ENCODE measurements around the gene AHSP. TPM values are rescaled to one million over a fixed set of nuclear protein-coding genes. Genes with fewer than 3 reads are reported as not detected.
"Not testable (repeated sequence)": the region's sequence is repeated elsewhere in the genome, so short reads cannot be mapped to it uniquely, and the experiment has no call there.

Gene AHSP
- total and polyA plus RNA-seq, 5 experiments from 2014 or later, result not detected

- Mint-ChIP-seq H3K27me3 (peaks cover 0 to 2% (median 0%) of the 10 kb centered on the region in 5 donors), H3K4me3 (no peak overlapping the region), H3K36me3 (no peaks in the 10 kb centered on the region), H3K9me3 (peaks cover 0 to 9% (median 0%) of the 10 kb centered on the region in 9 donors), H3K27ac (no peak overlapping the region), H3K4me1 (no peaks in the 10 kb centered on the region)
- POLR2A ChIA-PET, result interaction anchor here (1.5 kb wide), 1 partner anchor 13 kb away, joined by 3 read pairs; the partner anchor contains the start of gene RUSF1
- DNase-seq (no peak), ATAC-seq (no peak)
Observed at GRCh38 chr16:31521368-31521767, 6.3 kb upstream of the AHSP start.

DNA sequence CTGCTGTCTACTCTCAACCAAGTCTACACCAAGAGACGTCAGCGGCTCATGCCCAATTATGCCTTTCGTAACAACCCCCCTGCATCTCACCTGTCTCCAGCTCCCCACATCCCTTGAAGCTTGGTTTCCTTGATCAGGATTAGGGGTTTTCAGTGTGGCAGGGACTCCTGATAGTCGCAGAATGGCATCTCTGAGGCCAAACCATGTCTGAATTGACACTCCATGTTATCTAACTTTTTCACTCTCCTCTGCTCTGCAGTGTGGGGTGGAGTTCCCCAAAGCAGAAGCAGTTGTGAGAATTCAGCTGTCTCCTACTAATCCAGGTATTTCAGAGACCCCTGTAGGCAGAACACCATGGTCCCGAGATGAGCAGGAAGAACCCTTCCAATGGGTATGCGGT is 5.6 kb upstream of the AHSP start:
- Mint-ChIP-seq H3K36me3 (no peaks in the 10 kb centered on the region), H3K4me3 (no peak overlapping the region), H3K4me1 (no peaks in the 10 kb centered on the region), H3K27ac (no peak overlapping the region), H3K27me3 (peaks cover 0 to 1% (median 0%) of the 10 kb centered on the region in 5 donors), H3K9me3 (peaks cover 0 to 9% (median 0%) of the 10 kb centered on the region in 9 donors)
- POLR2A ChIA-PET, result no interaction called here
- ATAC-seq, result no peak
- no peak for DNase-seq

DNA sequence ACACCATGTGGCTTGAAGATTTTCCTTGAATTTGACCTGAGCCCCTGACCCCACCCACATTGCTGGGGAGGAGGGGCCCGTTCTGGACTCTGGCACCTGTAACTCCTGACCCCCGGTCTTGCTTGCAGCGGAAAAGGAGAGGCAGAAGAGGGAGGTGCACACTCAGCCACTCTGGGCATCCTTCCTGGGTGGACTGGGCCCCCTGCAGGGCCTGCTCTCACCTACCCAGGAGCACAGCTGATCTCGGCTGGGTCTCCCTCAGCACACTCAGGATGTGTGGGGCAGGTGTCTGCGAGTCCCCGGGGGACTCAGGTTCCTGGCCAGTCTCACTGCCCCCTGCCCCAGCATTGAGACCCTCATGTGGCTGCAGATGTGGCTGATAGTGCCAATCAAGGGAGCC is 3.9 kb upstream of the AHSP start:
- H3K36me3 Mint-ChIP-seq, H3K9me3 Mint-ChIP-seq, H3K4me3 Mint-ChIP-seq, ATAC-seq, DNase-seq, H3K27ac Mint-ChIP-seq: not testable (repeated sequence)
- Mint-ChIP-seq H3K4me1 (peaks cover 2 to 13% (median 3%) of the 10 kb centered on the region in 4 donors), H3K27me3 (peaks cover 8 to 15% (median 9%) of the 10 kb centered on the region in 5 donors)
- POLR2A ChIA-PET, result interaction anchor here (1.0 kb wide), 1 partner anchor 16 kb away, joined by 3 read pairs; the partner anchor contains the start of gene RUSF1

DNA sequence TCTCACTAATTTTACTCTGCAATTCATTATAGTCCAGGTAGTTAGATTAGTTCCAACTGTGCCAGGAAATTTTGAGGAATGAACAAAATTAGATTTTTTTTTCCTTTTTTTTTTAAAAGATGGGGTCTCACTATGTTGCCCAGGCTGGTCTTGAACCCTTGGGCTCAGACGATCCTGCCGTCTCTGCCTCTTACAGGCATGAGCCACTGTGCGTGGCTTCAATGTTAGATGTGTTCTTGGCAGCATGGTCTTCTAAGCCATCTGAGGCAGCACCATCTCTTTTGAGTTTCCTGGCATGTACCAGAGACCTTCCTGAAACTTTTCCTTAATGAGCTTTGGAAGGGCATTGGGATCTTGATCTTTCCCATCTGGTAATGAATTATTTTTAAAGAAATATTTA is 2.6 kb upstream of the AHSP start:
- peaks cover 2 to 19% (median 10%) of the 10 kb centered on the region in 4 donors for H3K4me1 Mint-ChIP-seq
- H3K36me3 Mint-ChIP-seq, result no peaks in the 10 kb centered on the region
- H3K27me3 Mint-ChIP-seq, result peaks cover 8 to 24% (median 14%) of the 10 kb centered on the region in 5 donors
- no peak for ATAC-seq
- POLR2A ChIA-PET, result interaction anchor here (0.7 kb wide), 1 partner anchor 59 kb away, joined by 3 read pairs; no protein-coding TSS in a partner anchor
- H3K27ac Mint-ChIP-seq, result no peak overlapping the region
- no peaks in the 10 kb centered on the region for H3K9me3 Mint-ChIP-seq
- no peak overlapping the region for H3K4me3 Mint-ChIP-seq
- DNase-seq, result no peak

GRCh38 chr16:31528523-31529107 is 915 bp downstream of the AHSP start:
- DNase-seq (no peak), ATAC-seq (no peak)
- Mint-ChIP-seq H3K4me1 (peaks cover 2 to 19% (median 10%) of the 10 kb centered on the region in 4 donors), H3K27ac (peak overlapping the region in 2 of 10 donors; percentile 56 to 60), H3K27me3 (peaks cover 8 to 29% (median 16%) of the 10 kb centered on the region in 5 donors), H3K4me3 (peak overlapping the region in 9 of 10 donors; percentile 12 to 78 (median 44)), H3K9me3 (no peaks in the 10 kb centered on the region), H3K36me3 (no peaks in the 10 kb centered on the region)
- POLR2A ChIA-PET, result no interaction called here

DNA sequence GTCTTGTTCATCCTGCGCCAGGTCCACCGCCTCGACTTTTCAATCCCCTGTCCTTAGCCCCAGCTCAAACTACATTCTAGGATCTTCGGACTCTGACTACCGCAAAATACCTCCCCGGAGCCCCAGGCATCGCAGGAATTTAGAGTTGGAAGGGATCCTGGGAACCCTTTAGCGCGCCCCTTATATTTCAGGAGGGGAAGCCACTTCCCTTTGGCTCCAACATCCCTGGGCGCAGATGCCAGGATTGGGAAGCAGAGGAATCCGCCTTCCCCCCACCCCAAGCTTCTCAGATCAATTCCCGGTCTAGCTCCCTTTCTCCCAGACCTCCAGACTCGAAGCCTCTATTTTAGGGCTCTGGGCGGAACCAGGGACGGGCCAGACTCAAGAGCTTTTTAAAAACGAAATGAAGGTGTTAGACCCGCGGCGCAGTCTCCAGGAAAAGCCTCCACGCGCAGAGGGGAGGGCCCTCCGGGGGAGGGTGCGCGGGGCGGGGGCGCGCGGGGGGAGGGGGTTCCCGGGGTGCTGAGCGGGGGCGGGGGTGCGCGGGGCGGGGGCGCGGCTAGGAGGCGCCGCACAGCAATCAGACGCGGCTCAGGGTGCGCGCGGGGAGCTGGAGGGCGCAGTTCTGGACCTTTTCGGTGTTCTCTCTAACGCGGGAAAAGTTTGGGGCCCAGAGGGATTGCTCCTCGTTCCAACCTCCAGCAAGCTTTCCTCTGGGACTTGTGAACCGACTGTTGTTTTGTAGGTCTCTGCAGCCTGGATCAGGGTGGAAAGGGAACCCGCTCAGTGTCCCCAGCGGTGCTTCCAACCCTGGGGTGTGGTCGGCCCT is 1.6 kb downstream of the AHSP start:
- H3K4me1 Mint-ChIP-seq, result peaks cover 2 to 19% (median 10%) of the 10 kb centered on the region in 4 donors
- peaks cover 9 to 33% (median 18%) of the 10 kb centered on the region in 5 donors for H3K27me3 Mint-ChIP-seq
- H3K36me3 Mint-ChIP-seq, result no peaks in the 10 kb centered on the region
- H3K4me3 Mint-ChIP-seq, result peak overlapping the region; percentile 24 to 78 (median 48)
- no peak overlapping the region for H3K27ac Mint-ChIP-seq
- no peaks in the 10 kb centered on the region for H3K9me3 Mint-ChIP-seq
- DNase-seq (peak in 1 of 10 donors; percentile 17), ATAC-seq (peak; percentile 33 to 40)
- POLR2A ChIA-PET, result no interaction called here

GRCh38 chr16:31529937-31530312 is 2.2 kb downstream of the AHSP start:
- H3K4me3 Mint-ChIP-seq, result peak overlapping the region in 8 of 10 donors; percentile 10 to 54 (median 34)
- DNase-seq, result no peak
- H3K27ac Mint-ChIP-seq, result peak overlapping the region in 1 of 10 donors; percentile 45
- no peak for ATAC-seq
- POLR2A ChIA-PET, result no interaction called here
- H3K4me1 Mint-ChIP-seq, result peaks cover 2 to 19% (median 10%) of the 10 kb centered on the region in 4 donors
- no peaks in the 10 kb centered on the region for H3K9me3 Mint-ChIP-seq
- H3K27me3 Mint-ChIP-seq, result peaks cover 11 to 33% (median 18%) of the 10 kb centered on the region in 5 donors
- H3K36me3 Mint-ChIP-seq, result no peaks in the 10 kb centered on the region

DNA sequence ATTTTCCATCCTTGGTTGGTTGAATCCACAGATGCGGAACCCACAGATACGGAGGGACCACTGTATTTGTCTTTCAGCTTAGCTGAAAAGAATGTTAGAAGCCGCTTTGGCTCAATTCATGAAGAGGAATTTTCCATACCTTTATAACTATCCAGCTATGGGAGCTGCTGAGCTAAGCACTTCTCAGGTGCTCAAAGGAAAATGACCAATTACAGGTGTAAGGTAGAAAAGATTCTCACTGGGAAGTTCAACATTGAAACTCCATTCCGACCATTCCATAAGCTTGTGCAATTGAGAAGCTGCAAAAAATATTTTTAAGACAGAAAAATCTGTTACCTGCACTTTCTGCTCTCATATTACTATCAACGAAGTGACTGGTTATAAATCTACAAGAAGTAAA is 2.7 kb downstream of the AHSP start:
- Mint-ChIP-seq H3K27me3 (peaks cover 11 to 33% (median 23%) of the 10 kb centered on the region in 5 donors), H3K4me1 (peaks cover 2 to 19% (median 10%) of the 10 kb centered on the region in 4 donors)
- POLR2A ChIA-PET, result no interaction called here

GRCh38 chr16:31531096-31531495 is 3.4 kb downstream of the AHSP start:
- Mint-ChIP-seq H3K4me3 (no peak overlapping the region), H3K27ac (no peak overlapping the region), H3K4me1 (peaks cover 2 to 19% (median 12%) of the 10 kb centered on the region in 4 donors), H3K27me3 (peaks cover 16 to 39% (median 30%) of the 10 kb centered on the region in 5 donors), H3K9me3 (no peaks in the 10 kb centered on the region), H3K36me3 (no peaks in the 10 kb centered on the region)
- ATAC-seq (no peak), DNase-seq (no peak)
- POLR2A ChIA-PET, result no interaction called here

More for the DNA sequence above, 2.7 kb downstream of the AHSP start:
- Mint-ChIP-seq H3K27ac (no peak overlapping the region), H3K36me3 (no peaks in the 10 kb centered on the region), H3K9me3 (no peaks in the 10 kb centered on the region), H3K4me3 (peak overlapping the region in 1 of 10 donors; percentile 42)
- ATAC-seq (no peak), DNase-seq (no peak)

DNA sequence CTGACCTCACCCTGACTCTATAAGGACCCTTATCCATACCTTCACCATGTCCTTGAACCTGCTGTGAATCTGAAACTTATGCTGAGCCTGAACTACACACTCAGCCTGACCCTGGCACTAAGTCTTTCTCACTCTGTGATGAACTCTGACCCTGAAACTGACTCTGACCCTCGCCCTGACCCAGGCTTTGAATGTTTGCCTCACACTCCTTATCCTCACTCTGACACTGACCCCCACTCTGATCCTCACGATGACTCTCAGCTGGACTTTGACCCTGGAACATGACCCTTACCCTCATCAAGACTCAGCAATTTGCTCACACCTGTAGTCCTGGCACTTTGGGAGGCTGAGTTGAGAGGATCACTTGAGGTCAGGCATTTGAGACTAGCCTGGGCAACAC is 4.4 kb downstream of the AHSP start:
- DNase-seq (no peak), ATAC-seq (no peak)
- H3K36me3 Mint-ChIP-seq, result no peaks in the 10 kb centered on the region
- peaks cover 2 to 19% (median 13%) of the 10 kb centered on the region in 4 donors for H3K4me1 Mint-ChIP-seq
- H3K9me3 Mint-ChIP-seq, result peaks cover 0 to 1% (median 0%) of the 10 kb centered on the region in 9 donors
- no peak overlapping the region for H3K27ac Mint-ChIP-seq
- POLR2A ChIA-PET, result interaction anchor here (0.7 kb wide), 1 partner anchor 177 kb away, joined by 3 read pairs; no protein-coding TSS in a partner anchor
- H3K27me3 Mint-ChIP-seq, result peaks cover 18 to 46% (median 30%) of the 10 kb centered on the region in 5 donors
- H3K4me3 Mint-ChIP-seq, result no peak overlapping the region

- Mint-ChIP-seq H3K27me3 (peaks cover 15 to 47% (median 30%) of the 10 kb centered on the region in 5 donors), H3K4me3 (no peak overlapping the region), H3K4me1 (peaks cover 4 to 20% (median 16%) of the 10 kb centered on the region in 4 donors), H3K36me3 (no peaks in the 10 kb centered on the region), H3K27ac (no peak overlapping the region), H3K9me3 (peaks cover 0 to 2% (median 0%) of the 10 kb centered on the region in 9 donors)
- DNase-seq, result no peak
- POLR2A ChIA-PET, result no interaction called here
- no peak for ATAC-seq
Observed at GRCh38 chr16:31532896-31533295, 5.2 kb downstream of the AHSP start.

DNA sequence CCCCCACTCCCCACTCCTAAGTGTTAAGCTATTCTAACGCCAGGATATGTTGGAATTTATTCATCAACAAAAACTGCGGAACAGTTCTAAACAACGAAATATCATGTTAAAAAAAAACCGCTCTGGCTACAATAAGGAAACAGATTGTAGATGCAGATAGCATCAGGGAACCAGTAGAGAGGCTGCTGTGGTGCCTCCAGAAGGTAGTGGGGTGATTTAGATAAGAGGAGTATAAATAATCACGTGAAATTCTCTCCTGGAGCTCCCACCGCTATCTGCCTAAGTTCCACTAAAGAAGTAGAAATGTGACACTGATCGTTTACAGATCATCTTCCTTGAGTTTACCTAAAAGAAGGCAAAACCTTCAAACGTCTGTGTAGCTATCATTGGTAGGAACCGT is 8.0 kb downstream of the AHSP start:
- H3K27ac Mint-ChIP-seq, result no peak overlapping the region
- ATAC-seq (no peak), DNase-seq (no peak)
- peaks cover 0 to 21% (median 10%) of the 10 kb centered on the region in 9 donors for H3K9me3 Mint-ChIP-seq
- POLR2A ChIA-PET, result no interaction called here
- peaks cover 0 to 19% (median 7%) of the 10 kb centered on the region in 3 donors for H3K36me3 Mint-ChIP-seq
- H3K27me3 Mint-ChIP-seq, result peaks cover 15 to 46% (median 44%) of the 10 kb centered on the region in 5 donors
- H3K4me3 Mint-ChIP-seq, result peak overlapping the region in 1 of 10 donors; percentile 22
- peaks cover 2 to 9% (median 5%) of the 10 kb centered on the region in 4 donors for H3K4me1 Mint-ChIP-seq
